GM21381 (cell line): ENCODE results near the gene SLC6A13.
"Not testable (repeated sequence)": the region's sequence is repeated elsewhere in the genome, so short reads cannot be mapped to it uniquely, and the experiment has no call there.

ENCODE experiments used
- ATAC-seq: cut with Tn5 transposase; IDR thresholded peaks from one replicate; pipeline ENCODE4 v1.9.1; 2021; ENCODE audit warnings: mild to moderate bottlenecking, moderate library complexity; ENCODE audit not compliant: unreplicated experiment

The SLC6A13 gene

DNA sequence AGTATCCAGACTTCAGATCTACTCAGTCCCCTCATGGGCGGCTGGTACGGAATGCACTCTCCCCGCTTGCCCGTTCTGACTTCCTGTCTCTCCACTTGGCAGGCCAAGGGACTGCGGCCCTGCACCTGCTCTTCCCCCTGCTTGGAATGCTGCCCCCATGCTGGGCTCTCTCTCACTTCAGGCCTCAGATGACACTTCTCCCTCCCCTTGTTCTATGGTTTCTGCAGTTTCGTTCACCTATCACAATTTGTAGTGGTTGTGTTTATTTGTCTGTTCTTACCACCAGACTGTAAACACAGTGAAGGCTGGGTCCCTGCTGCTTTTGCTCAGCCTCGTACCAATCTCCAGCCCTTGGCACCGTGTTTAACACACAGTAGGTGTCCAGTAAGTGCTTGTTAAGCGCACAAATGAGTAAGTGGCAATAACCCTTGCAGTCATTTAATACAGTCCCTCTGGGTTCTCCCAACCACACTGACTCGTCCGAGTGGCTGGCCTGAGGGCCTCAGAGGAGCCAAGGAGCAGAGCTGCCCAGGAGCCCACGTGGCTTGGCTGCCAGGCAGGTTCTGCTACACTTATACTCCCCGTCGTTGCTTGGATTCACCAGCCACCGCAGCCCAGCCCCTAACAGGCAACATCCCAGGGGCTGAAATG, 60.4 kb downstream of the SLC6A13 start:
- ATAC-seq: no peak

DNA sequence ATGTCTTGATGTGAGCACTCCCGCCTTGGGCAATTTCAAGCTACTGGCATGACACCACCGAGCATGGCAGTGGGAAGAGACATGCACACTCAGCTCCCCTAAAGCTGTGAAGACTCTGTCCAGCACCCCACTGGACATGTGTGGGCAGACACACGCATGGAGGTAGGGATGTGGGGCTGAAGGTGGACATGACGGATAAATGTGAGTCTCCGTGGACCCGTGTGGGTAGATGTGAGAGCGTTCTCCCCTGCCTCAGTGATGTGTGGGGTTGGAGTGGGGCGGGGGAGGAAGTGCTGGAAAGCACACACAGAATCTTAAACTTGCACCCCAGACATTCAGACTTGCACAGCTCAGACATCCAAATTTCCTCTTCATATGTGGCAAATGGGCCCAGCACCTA, 61.3 kb downstream of the SLC6A13 start:
- no peak for ATAC-seq

DNA sequence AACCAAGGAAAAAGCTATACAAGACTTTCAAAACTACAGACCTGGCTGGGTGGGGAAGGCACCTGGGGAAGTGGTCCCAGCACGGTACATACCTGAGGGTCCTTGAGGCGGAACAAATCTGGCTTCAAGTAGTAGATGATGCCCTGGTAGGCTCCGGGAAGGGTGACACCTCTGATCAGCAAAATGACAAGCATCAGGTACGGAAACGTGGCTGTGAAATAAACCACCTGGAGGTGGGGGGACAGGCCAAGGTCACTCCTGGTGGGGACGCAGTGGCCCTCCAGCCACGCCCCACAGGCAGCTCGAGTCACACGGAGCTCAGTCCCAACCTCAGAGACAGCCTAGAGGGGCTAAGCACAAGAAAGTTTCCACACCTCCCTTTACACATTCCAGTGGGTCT, 63.9 kb downstream of the SLC6A13 start:
- ATAC-seq: no peak

DNA sequence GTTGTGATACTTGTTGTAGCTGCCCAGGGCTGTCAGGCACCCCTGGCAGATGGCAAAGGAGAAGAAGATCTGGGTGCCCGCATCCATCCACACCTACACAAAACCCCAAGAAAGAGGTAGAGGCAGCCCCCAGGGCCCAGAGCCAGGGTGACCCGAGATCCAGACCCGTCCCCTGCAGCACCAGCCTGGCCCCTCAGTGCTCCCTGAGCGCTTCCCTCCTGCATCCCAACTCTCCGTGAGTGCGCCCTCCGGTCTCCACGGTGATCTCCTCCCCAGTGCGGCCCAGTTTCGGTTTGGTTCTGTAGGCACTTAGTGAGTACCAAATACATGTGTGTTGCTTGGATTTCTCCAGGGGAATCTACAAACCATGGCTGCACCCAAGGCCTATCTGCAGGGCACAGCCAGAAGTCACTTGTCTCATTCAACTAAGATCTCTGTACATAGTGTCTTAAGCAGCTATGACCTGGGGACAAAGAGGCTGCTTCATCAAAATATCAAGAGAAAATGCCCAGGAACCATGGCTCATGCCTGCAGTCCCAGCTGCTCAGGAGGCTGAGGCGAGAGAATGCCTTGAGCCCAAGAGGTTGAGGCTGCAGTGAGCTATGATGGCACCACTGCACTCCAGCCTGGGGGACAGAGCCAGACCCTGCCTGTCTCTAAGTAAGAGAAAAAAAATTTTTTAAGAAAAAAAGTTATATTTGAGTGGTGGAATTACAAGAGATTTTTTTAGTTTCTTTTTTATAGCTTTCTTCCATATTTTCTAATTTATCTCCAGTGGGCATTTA, 64.5 kb downstream of the SLC6A13 start:
- ATAC-seq: no peak

DNA sequence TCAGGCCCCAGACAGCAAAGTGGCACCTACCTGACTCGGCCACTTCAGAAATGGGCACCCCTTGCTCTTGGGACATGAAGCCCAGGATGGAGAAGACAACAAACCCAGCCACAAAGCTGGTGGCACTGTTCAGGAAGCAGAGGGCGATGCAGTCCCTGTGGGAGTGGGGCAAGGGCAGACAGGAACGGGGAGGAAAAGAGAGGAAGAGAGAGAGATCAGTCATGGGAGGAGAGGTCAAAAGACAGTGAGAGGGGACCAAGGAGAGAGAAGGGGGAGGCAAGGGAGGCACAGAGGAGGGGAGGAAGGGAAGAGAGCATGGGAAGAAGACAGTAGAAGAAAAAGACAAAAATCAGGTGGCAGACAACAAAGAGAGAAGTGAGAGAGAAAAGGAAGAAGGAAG, 65.3 kb downstream of the SLC6A13 start:
- no peak for ATAC-seq

DNA sequence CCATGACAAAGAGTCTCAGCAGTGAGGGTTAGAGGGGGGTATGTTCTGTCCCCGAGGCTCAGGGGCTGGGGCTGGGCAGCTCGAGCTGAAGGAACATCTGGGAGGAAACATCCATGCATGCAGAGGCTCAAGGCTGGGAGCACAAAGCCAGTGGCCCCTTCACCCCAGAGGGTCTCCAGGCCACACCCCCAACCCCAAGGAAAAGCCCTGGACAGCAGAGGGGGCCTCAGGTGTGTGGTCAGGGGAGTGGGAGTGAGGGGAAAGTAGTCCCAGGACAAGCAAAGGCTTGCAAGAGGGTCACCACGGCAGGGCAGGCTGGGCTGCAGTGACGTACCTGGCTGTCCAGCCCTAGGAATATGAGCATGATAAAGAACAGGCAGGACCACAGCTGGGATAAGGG, 66.2 kb downstream of the SLC6A13 start:
- no peak for ATAC-seq

DNA sequence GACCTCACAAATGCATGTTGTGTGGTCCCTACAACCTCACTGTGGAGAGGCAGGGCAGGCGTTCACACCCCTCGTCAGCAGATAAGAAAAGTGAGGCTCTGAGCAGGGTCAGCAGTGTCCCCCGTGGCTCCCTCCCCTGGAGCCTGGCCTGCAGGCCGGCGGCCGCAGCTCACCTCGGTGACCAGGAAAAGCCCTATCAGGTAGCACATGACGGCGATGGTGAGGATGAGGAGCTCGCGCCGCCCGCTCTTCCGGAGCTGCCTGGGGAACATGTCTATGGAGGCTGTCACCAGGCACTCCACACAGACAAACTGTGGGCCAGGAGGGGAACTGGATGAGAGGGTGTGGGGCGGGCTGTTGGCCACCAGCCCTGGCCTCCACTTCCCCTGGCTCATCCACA, 66.7 kb downstream of the SLC6A13 start:
- no peak for ATAC-seq

DNA sequence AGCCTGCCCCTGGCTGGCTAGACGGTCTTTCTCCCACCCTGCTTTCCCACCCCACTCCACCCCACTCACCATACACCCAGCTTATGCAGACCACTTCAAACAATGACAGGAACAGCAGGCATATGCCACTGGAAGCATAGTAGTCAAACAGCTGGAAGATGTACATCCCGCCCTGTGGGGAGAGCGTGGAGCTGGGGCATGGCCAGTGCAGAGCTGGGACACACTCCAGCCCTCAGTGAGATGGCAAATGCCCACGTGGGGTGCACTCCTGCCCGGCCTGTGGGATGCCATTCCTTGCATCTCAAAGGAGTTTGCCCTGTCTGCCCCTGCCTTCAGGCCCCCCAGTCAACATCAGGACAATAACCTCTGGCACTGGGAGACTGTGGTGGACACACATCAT, 67.5 kb downstream of the SLC6A13 start:
- ATAC-seq: no peak

DNA sequence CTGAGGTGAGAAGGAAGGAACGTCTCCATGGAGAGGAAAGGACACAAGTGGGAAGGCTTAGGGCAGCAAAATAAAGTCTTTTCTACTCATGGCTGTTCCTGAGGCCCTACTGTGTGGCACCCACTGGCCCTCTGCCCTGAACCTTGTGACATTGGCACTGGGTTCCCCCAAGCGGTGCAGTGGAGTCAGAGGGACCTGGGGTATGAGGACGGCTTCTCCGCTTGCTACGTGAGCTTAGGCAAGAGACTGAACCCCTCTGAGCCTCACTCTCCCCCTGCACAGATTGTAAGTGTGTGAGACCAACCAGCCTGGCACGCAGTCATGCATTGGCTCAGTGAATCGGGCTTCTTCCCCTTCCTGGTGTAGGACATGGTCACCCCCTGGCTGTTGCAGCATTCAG, 68.4 kb downstream of the SLC6A13 start:
- ATAC-seq: no peak

DNA sequence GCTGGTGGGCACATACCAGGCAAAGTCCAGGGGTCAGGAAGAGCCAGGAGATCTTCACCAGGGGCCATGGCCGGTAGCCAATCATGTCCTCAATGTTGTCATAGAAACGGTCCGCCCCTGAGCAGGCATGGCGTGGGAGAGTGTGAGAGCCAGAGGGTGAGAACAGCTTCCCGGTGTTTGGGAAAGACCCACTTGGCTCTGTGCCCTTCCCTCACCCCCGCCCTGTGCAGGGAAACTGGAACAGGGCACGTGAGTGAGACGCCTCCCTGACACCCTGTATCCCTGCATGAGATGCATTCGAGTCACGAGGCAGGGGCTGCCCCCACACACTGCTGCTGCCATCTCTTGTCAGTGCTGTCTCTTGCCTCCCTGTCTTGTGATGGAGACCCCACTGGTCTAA, 69.4 kb downstream of the SLC6A13 start:
- ATAC-seq: no peak

DNA sequence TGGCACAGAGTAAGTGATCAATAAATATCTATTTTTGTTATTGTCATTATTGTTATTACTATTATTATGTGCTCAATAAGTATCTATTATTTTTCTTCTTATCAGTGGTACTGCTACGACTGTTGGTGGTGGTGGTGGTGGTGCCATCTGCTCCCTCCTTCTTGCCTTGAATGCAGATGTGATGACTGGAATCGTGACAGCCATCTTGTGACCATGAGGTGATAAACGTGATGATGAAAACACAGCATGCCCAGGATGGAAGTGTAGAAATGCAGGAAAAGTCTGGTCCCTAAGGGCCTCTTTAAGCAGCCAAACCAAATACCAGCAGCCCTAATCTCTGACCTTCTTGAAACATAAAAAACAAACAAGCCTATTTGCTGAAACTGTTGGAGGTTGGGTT, 71.1 kb downstream of the SLC6A13 start:
- no peak for ATAC-seq

DNA sequence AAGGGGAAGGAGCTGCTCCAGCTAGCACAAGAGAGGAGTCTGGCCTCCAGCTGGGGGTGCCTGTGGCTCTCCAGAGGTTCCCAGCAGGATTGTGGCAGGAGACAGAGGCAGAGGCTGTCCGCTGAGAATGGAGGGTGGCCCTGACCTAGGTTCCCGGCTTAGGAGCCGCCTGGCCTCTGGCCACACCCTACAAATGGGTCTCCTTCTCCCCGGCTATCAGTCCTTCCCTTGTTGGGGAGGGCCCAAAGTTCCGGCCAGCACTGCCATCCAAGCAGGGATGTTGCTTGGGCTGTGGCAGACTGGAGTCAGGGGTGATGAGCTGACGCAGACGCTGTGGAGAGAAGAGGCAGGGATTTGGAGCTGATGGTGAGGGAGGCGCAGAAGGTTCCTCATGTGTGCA, 71.8 kb downstream of the SLC6A13 start:
- no peak for ATAC-seq

DNA sequence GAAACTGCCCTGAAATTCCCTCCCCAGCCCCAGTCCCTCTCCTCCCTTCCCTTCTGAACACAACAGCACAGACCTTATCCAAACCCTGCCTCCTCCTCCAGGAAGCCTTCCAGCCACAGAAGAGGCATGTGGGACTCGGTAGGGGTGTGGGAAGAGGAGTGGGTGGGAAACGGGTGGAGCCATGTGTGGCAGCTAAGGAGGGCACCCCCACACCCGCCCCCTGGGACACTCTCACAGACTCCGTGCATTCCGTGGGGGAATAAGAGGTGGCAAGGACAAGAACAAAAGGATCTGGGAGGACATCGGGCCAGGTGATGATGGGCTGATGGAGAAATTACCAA, 73.0 kb downstream of the SLC6A13 start:
- no peak for ATAC-seq

DNA sequence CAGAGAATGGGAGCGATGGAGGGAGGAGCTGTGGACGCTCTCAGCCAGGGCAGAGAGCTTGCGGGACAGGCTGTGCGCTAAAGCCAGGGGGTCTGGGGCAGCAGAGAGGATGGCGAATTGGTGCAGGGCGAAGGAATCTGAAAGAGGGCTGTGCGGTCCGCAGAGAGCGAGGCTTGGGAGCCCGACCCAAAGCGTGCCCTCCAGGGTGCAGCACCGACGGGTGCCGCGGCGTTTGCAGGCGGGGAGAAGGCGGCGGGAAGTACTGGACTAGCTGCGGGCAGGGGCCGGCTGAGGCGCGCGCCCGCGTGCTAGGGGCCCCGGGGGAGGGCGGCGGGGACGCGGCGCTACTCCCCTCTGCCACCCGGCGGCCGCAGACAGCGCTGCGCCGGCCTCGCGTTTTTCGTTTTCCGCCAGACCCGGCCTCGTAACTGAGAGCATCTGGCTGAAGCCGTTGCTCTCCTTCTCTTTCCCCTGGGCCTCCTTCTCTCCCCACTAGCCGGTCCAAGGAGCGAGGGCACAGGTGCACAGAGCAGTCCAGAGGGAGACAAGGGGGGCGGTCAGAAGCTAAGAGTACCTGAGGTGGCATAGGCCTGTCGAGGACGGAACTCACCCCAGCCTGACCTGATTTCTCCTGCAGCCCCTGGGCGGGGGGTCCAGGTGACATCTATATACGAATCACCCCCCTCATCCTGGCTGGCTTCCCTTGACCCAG, 73.6 kb downstream of the SLC6A13 start:
- no peak for ATAC-seq

DNA sequence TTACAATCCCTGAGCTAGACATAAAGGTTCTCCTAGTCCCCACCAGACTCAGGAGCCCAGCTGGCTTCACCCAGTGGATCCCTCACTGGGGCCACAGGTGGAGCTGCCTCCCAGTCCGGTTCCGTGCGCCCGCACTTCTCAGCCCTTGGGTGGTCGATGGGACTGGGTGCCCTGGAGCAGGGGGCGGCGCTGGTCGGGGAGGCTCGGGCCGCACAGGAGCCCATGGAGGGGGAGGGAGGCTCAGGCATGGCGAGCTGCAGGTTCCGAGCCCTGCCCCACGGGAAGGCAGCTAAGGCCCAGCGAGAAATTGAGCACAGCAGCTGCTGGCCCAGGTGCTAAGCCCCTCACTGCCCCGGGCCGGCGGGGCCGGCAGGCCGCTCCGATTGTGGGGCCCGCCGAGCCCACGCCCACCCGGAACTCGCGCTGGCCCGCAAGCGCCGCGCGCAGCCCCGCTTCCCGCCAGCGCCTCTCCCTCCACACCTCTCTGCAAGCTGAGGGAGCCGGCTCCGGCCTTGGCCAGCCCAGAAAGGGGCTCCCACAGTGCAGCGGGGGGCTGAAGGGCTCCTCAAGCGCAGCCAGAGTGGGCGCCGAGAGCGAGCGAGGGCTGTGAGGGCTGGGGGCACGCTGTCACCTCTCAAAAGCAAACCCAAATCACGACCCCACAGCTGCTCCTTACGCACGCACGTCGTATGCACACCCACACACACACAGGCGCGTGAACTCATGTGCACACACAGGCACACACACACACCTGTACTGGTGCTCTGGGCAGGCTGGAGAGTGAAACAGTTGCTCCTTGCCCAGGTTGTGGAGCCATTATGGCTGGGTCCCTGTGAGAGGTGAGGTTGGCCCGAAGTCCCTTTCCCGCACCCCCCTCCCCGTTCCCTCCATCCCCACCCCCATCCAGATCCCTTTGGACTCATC, 74.4 kb downstream of the SLC6A13 start:
- not testable (repeated sequence) for ATAC-seq

DNA sequence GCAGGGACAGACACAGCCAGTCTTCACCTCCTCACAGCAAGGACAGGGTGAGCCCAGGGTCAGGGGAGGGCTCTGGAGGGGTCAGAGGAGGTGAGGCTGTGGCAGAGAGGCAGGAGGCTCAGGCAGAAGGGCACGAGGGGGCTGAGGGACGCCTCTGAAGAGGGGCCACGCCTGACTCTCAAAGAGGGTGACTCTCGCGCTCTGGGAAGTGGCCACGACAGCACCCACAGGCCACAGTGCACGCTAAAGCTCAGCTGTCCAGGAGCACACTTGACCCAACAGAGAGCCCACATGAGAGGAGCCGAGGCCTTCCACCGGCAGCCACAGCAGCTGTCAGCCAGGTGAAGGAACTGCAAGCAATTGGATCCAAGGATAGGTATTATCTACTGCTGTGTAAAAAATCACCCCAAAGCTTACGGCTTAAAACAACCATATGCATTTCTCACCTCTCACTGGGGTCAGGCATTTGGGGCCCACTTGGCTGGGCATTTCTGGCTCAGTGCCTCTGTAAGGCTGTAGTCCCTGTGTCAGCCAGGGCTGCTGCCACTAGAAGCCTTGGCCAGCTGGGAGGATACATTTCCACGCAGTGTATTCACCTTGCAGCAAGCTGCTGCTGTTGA, 76.5 kb downstream of the SLC6A13 start:
- ATAC-seq: no peak

DNA sequence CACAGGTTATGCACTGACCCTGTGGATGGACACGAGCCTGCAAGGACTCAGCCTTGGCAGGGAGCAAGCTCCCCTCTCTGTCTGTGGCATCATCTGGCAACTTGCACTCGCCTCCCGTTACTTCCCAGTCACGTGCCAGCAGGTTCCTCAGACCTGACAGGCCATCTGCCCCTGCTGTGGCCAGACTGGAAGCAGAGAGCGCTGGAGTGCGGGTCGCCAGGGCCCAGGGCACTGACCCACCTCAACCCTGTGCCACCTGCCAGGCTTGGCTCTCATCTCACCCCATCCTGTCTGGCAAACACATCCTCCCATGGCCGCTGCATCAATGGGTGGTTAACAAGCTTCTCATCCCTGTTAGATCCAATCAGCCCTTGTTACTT, 77.1 kb downstream of the SLC6A13 start:
- ATAC-seq: no peak

DNA sequence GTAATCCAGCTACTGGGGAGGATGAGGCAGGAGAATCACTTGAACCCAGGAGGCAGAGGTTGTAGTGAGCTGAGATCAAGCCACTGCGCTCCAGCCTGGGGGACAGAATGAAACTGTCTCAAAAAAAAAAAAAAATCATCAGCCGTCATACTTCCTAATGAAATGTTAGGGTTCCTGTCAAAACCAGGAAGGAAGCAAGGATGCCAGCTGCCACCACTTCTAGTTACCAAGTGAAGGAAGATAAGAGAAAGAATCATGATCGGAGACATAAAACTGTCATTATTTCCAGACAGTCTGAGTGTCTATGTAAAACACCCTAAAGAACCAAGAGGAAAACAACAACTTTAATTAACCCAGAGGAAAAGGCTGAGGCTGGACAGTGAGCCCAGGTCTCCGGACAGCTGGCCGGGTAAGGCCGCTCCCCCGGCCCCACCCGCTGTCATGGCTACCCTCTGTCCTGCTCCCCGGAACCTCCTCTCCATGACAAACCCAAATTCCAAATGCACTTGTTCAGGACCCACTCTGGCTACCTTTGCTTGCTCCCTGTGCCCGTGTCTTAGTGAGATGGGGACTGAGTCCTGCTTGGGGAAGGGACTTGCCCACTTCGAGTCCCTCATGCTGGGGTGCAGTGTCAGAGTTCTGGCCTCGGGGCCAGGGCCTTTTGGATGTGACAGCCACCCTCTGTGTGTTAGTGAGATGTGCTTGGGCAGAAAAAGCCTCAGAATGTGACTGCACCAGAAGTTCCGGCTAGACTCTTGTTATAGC, 77.6 kb downstream of the SLC6A13 start:
- no peak for ATAC-seq

DNA sequence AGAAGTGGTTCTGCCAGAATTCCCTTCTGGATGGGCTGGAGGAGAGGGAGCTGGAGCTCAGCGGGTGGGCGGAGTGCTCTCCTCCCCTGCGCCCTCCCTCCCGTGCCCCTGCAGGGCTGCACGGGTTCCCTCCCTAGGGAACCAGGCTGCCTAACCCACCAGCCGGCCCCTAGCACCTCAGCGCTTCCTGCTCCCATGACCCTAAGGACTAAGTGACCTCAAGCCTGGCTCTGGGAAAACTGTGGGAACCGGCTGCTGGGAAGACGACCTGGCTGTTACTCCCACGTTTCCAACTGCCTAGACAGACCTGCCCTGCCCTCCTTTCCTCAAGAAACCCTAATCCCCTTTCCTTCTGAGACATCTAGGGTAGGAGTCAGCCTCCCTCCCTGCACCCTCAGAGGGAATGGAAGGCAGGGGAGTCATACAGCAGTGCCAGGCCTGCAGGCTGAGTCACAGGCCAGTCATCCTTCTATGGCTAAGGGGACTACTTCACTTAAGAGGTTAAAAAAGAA, 80.2 kb downstream of the SLC6A13 start:
- no peak for ATAC-seq

DNA sequence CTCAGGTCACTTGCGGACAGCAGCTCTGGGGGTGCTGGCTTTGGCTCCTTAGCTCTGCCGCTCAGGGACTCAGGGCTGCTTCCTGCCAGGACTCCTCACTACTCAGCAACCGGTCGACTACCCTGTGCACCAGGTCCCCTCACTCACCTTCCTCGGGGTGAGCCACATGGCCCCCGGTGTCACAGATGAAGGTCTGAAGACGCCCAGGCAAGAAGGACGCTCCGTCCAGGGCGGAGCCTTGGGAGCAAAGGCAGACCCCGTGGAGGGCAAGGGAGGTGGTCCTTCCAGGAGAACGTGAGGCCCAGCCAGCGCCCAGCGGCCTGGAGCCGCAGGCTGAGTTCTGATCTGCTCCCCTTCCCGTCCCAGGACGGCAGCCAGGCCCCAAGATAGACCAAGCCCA, 80.7 kb downstream of the SLC6A13 start:
- ATAC-seq: no peak
